ENCODE data around the gene FGA. TPM values are rescaled to one million over a fixed set of nuclear protein-coding genes. Genes with fewer than 3 reads are reported as not detected.

FGA gene
- polyA plus RNA-seq (2011; rRNA removed) (not detected in 2 replicates), polyA minus RNA-seq (2011; rRNA and poly(A)+ RNA removed) (not detected in 2 replicates)

DNA sequence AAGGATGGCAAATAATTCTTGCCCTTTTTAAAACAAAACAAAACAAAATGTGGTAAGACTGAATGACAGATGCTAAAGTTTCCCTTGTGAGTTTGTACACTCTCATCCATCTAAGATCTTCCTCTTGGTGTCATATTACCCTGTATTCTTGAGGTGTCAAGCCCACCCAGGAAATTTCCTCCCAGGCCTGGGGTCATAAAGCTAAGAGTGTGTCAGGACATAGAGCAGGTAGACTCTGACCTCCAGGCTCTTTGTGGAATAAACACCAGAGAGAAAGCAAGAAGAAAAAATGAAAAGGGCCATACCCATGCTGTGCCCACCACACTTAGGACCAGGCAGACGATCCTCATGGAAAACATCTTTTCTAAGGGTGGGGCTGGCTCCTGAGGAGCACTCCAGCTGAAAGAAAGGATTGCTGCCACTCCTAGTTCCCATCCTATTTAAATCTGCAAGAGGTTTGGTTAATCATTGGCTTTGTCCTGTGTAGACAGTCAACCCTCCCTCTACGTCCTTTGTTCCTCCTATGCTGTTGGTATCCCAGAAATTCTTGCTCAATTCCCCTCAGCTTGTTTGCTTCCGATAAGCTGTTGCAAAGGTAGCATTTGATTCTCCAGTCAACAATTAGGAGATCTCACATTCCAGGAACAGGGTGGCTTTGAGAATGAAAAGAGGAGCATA lies at the start of gene FGA:
Gene FGA, minus strand, starts transcription at position 414 of the 678 bp plus-strand sequence. Its CDS starts 55 bp downstream, at position 359.
- POLR2A ChIA-PET, result no interaction called here
- no peaks in the 10 kb centered on the region for H3K27me3 ChIP-seq (ENCODE audit: control insufficient read depth, insufficient read depth, low read length)
- CTCF ChIA-PET, result no interaction called here
- TF ChIP-seq, protein P1, sequence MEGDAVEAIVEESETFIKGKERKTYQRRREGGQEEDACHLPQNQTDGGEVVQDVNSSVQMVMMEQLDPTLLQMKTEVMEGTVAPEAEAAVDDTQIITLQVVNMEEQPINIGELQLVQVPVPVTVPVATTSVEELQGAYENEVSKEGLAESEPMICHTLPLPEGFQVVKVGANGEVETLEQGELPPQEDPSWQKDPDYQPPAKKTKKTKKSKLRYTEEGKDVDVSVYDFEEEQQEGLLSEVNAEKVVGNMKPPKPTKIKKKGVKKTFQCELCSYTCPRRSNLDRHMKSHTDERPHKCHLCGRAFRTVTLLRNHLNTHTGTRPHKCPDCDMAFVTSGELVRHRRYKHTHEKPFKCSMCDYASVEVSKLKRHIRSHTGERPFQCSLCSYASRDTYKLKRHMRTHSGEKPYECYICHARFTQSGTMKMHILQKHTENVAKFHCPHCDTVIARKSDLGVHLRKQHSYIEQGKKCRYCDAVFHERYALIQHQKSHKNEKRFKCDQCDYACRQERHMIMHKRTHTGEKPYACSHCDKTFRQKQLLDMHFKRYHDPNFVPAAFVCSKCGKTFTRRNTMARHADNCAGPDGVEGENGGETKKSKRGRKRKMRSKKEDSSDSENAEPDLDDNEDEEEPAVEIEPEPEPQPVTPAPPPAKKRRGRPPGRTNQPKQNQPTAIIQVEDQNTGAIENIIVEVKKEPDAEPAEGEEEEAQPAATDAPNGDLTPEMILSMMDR (IDR thresholded peaks at IDR 0.05; ENCODE audit: insufficient read depth, low read depth, low read length), result no peak
- H3K36me3 ChIP-seq (ENCODE audit: control insufficient read depth, insufficient read depth, low read length), result no peaks in the 10 kb centered on the region
- H3K4me3 ChIP-seq (ENCODE audit: low read depth, low read length), result no peak within 1 kb of the TSS
- no peak for DNase-seq (ENCODE audit: low read depth)

DNA sequence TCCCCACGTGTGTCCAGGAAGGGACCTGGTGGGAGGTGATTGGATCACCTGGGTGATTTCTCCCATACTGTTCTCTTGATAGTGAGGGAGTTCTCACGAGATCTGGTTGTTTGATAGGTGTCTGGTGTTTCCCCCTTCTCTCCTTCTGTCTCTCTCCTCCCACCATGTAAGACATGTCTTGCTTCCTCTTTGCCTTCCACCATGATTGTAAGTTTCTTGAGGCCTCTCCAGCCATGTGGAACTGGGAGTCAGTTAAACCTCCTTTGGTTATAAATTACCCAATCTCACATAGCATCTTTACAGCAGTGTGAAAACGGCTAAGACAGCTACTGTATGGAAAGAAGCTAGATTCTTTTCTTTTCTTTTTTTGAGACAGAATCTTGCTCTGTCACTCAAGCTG lies 43.5 kb upstream of the FGA start:
- no peaks in the 10 kb centered on the region for H3K36me3 ChIP-seq (ENCODE audit: control insufficient read depth, insufficient read depth, low read length)
- H3K4me3 ChIP-seq (ENCODE audit: low read depth, low read length), result no peak overlapping the region
- ChIA-PET POLR2A (no interaction called here), CTCF (interaction anchor here (1.2 kb wide), 1 partner anchor 15 kb away, joined by 3 read pairs; no protein-coding TSS in a partner anchor)
- H3K27me3 ChIP-seq (ENCODE audit: control insufficient read depth, insufficient read depth, low read length), result no peaks in the 10 kb centered on the region
- DNase-seq (ENCODE audit: low read depth), result no peak
- TF ChIP-seq, protein P1 (IDR thresholded peaks at IDR 0.05; ENCODE audit: insufficient read depth, low read depth, low read length), result no peak

DNA sequence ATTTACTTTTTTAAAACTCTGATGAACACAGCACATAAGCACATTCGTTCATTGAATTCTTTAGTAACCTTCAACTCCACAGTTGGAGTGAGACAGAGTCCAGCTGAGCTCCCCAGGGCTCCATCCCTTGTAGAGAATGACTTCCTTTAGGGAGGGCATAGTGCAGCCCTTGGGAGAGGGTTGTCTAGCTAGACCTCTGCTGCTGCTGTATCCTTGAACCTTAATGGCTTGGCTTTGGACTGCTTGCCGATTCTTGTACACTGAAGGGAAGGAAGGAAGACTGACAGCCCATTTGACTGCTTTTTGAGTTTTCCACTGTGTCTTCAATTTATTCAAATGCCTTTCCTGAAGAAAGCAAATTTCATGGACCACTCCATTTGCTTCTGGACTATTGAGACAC lies 41.3 kb upstream of the FGA start:
- ChIA-PET CTCF (no interaction called here), POLR2A (no interaction called here)
- no peak for DNase-seq (ENCODE audit: low read depth)
- TF ChIP-seq, protein P1 (IDR thresholded peaks at IDR 0.05; ENCODE audit: insufficient read depth, low read depth, low read length), result no peak
- H3K36me3 ChIP-seq (ENCODE audit: control insufficient read depth, insufficient read depth, low read length), result no peaks in the 10 kb centered on the region
- peaks cover 3% of the 10 kb centered on the region; the same call in 1 of the 2 replicates for H3K27me3 ChIP-seq (ENCODE audit: control insufficient read depth, insufficient read depth, low read length)
- H3K4me3 ChIP-seq (ENCODE audit: low read depth, low read length), result no peak overlapping the region

DNA sequence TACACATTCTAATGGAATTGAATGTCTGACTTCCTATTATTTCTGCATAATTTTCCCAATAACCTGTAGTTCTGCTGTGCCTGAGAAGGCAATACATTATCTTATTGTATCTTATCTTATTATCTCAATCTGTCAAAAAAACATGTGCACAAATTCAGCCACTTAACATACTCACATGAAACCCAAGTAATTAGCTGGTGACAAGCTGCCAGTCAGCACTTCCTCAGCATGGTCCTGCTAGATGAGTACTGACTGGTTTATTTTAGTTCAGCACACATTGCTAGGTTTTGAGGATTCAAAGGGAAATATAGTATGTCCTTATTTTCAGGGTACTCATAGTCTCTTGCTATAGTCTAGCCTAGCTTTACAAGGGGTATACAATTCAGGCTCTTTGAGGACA lies 39.8 kb upstream of the FGA start:
- Histone ChIP-seq H3K36me3 (ENCODE audit: control insufficient read depth, insufficient read depth, low read length) (no peaks in the 10 kb centered on the region), H3K4me3 (ENCODE audit: low read depth, low read length) (no peak overlapping the region), H3K27me3 (ENCODE audit: control insufficient read depth, insufficient read depth, low read length) (peaks cover 3% of the 10 kb centered on the region; the same call in 1 of the 2 replicates)
- POLR2A ChIA-PET, result no interaction called here
- TF ChIP-seq, protein P1 (IDR thresholded peaks at IDR 0.05; ENCODE audit: insufficient read depth, low read depth, low read length), result no peak
- CTCF ChIA-PET, result interaction anchor here (0.5 to 1.2 kb wide), 3 partner anchors 9 to 48 kb away, joined by 3 to 6 read pairs (median 4); no protein-coding TSS in a partner anchor
- no peak for DNase-seq (ENCODE audit: low read depth)

DNA sequence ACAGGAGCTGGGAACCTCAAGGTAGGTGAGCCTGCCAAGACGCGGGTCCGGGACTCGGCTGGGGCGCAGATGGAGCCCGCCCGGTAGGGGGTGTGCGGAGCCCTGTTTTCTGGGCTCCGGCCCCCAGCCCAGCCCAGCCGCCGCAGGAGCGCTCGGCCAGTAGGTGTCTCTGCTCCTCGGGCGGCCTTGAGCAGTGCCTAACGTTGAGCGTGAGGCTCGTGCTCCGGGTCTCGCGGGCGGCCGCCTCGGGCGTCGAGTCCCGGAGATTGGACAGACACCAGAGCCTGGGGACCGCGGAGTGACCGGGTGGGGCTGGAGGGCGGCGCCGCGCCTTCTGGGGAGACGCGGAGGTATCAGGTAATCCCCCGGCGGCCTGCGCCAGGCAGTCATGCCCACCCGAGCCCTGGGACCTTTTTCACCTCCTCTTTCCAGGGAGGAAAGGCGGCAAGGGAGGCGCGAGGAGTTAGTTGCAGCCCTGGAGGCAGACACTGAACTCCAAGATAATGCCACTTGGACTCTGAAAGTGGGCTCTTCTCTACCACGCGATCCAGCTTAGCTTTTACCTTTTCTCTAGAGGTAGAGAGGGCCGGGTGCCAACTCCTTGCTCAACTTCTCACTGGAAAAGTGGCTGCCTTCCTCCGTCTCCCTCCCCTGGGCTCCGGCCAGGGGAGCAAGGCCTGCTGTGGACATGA lies 36.4 kb upstream of the FGA start:
- Histone ChIP-seq H3K4me3 (ENCODE audit: low read depth, low read length) (no peak overlapping the region), H3K36me3 (ENCODE audit: control insufficient read depth, insufficient read depth, low read length) (no peaks in the 10 kb centered on the region), H3K27me3 (ENCODE audit: control insufficient read depth, insufficient read depth, low read length) (peaks cover 3% of the 10 kb centered on the region; the same call in 1 of the 2 replicates)
- POLR2A ChIA-PET, result no interaction called here
- DNase-seq (ENCODE audit: low read depth), result no peak
- CTCF ChIA-PET, result interaction anchor here (1.0 kb wide), 1 partner anchor 12 kb away, joined by 3 read pairs; no protein-coding TSS in a partner anchor
- TF ChIP-seq, protein P1 (IDR thresholded peaks at IDR 0.05; ENCODE audit: insufficient read depth, low read depth, low read length), result peak; percentile 62
